DMS 273 treated with DMSO at 0.1 percent for 48 hours (cell line): ENCODE measurements around the gene ZNF502.
A peak's percentile ranks its signal among the peaks of the same experiment; 100 is the strongest.
"Not testable (repeated sequence)": the region's sequence is repeated elsewhere in the genome, so short reads cannot be mapped to it uniquely, and the experiment has no call there.

Experiments
- DNase-seq: peaks from one replicate; lab custom pipeline; 2025; lab: John Stamatoyannopoulos, UW

ZNF502 gene

DNA sequence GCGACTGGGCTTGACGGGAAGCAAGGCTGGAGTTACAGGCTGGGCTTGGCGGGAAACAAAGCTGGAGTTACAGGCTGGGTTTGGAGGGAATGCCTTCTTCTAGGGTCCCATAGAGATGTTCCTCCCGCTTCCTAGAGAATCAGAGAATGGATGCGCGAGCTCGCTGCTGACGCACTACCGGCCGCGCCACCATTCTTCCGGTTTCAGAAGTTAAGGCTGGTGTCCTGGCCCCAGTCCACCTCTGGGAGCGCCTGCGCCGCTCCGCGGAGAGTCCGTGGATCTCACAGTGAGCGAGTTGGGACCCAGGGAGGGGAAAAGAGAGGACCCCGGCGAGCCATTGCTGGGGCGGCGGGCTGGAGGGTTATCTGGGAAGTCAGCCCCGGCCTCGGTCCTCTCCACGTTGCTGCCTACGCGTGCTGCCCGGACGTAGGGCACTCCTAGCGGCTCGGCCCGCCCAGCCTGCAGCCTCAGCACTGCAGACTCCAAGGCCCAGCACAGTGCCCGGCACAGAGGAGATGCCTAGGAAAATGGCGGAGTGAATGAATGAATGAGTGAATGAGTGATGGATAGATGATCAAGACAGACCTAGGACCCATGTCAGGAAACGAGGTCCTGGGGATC is at the start of gene ZNF502:
Gene ZNF502, plus strand, starts transcription at position 206 of the 621 bp plus-strand sequence. CDS start 7,602 bp downstream, outside the sequence.
- peak; percentile 64 for DNase-seq

DNA sequence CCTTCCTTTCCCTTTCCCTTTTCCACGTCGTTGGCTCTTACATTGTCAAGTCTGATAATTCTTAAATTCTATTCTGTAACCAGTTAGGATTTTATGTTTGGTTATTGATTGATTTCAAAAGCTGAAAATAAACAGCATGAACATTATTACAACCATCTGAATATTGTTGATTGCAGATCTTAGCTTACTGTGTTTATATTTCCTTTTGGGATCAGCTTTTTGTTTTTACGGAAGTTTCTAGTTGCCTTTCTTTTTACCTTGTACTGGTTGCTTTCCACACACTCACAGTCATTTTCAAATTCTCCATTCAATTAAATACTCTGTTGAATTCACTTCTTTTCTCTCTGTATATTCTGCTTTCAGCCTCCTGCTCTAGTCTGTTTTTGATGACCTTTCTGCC is 47.3 kb upstream of the ZNF502 start:
- DNase-seq, result no peak

DNA sequence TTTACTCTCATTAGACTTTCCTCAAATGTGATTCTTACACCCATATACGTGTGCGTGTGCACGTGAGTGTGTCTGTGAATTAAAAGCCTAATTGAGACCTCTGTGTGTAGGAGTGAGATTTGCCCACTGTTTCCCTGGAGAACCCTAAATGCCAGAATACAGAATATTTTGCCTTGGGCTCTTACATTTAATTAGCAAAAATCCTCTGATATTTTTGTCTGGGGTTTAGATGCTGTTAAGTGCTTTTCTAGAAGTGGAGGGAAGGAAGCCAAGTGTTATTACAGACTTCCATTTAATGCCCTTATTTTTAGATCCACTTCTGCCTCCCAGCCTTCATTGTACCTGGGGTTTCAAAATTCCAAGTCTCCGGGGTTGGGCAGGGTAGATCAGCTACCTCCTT is 46.1 kb upstream of the ZNF502 start:
- no peak for DNase-seq

DNA sequence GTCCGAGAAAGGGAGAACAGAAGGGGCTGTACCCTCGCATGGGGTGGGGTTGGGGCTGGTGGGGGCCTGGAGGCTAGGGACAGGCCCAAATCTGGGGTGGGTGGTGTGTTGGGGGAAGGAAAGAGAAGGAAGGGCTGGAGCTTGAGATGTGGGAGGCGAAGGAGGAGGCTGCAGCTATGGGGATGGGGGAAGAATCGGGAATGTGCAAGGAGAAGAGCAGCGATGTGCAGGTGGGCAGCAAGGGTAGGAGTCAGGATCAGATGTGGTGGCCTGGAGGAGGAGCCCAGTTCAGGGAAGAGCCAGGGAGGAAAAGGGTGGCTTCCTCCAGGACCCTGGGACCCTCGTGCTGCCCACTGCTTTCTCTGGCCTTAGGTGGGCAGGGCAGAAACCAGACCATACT is 42.7 kb upstream of the ZNF502 start:
- DNase-seq, result no peak

DNA sequence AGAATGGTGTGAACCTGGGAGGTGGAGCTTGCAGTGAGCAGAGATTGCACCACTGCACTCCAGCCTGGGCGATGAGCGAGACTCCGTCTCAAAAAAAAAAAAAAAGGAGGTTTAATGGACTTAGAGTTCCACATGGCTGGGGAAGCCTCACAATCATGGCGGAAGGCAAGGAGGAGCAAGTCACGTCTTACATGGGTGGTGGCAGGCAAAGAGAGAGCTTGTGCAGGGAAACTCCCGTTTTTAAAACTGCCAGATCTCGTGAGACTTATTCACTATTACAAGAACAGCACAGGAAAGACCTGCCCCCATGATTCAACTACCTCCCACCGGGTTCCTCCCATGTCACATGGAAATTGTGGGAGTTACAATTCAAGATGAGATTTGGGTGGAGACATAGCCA is 39.0 kb upstream of the ZNF502 start:
- not testable (repeated sequence) for DNase-seq

DNA sequence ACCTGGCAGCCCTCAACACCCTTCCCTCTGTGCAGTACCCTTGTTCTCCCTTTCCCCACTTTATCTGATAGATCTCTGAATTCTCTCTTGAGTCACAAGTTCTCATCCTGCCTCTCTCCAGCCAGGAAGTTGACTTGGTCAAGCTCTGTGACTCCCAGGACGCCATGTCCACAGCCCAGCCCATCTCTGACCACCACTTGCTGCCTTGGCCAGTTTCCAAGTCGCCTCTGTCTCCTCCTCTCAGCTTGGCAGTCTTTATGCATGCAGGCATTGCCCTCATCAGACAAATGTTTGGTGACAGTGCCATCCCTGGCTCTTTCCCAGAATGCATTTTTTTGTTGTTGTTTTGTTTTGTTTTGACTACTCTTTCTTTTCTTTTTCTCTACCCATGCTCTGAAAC is 38.2 kb upstream of the ZNF502 start:
- no peak for DNase-seq

DNA sequence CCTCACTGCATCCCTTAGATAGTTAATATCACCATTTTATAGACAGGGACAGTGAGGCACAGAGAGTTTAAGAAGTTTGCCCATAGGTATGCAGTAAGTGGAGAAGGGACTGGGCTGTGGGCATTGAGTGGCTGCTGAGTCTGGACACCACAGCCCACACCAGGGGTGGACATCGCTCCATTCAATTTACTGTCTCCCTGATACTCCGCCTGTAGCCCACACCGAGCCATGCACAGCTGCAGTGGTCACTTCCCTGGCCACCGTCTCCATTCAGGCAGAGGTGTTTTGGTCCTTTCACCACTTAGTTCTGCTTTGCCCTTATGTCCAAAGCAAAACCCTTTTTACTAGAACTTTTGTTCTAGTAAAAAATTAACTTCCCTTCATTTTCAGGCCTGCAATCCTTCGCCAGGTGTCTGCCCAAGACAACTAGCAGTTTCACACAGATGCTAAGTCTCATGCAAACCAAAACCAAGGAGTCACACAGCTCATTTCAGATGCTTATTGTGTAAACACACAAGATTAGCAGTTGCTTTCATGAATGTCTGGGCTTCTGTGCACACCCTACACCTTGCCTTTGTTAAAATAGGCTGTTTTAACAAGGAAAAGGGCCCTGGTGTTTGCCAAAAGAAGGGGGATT is 33.9 kb upstream of the ZNF502 start:
- DNase-seq, result no peak

DNA sequence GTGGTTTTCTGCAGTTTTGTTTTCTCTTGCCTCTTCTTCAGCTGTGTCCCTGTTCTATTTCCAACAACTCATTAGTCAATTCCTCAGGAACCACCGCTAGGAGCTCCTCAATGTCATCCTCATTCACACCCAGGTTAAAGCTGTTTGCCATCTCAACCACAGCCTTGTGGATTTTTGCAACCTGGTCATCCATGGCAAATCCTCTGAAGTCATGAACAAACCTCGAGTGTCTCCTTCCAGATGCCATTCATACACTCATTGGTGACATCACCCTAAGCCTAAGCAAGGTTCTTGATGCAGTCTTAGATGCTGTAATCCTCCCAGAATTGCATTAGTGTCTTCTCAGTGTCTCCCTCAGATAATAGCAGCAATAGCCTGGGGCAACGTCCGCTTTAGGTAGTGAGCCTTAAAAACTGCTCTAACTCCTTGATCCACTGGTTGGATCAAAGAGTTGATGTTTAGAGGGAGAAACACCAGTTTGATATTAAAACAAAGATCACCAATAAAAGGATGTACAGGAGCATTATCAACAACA is 31.5 kb upstream of the ZNF502 start:
- no peak for DNase-seq

DNA sequence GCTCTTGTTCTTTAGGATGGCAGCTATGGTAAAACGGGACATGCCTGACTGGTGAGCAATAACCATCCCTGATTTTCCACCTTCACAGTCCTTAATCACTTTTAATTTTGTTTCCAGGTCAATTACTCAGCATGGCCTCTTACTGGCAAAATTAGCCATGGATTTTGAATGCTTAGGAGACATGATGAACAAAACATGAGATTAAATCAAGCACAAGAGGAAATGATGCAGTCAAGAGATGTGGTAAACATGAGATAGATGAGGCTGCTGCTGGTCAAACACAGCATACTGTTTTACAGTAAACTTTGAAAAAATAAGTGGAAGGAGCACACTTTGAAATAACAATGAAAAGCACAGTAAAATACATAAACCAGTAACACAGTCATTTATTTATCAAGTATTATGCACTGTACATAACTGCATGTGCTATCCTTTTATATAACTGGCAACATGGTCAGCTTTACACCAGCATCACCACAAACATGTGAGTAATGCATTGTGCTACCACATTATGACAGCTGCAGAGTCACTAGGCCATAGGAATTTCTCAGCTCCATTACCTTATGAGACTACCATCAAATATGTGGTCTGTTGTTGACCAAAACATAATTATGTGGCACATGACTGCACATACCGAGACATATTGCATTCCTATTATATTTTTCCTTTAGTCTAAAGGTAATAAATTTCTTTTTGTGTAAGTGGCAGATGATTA is 30.1 kb upstream of the ZNF502 start:
- DNase-seq, result no peak

DNA sequence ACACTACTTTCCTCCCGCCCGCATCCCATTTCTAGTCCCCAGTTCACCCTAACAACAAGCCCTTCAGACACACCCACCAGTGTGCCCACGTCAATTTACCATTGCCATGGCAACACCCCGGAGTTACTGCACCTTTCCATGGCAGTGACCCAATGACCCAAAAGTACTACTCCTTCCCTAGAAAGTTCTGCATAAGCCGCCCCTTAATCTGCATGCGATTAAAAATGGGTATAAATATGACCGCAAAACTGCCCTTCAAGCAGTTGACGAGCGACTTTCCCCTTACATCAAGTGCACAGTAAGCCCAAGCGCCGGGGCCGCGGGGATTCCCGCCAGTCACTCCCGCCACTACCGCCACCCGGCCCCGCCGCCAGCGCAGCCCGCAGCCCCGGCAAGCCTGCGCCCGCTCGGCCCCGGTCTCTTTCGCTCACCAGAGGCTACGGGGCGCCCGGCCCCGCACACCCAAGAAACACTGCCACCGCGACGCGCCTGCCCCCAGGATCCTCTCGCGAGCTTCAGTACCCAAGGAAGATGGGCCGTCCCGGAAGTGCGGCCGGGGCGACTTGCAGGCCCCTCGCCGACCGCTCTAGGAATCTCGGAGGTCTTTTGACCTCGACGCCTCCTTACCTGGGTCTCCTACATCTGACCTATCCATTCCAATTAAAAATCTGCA is 27.2 kb upstream of the ZNF502 start:
- peak; percentile 31 for DNase-seq

DNA sequence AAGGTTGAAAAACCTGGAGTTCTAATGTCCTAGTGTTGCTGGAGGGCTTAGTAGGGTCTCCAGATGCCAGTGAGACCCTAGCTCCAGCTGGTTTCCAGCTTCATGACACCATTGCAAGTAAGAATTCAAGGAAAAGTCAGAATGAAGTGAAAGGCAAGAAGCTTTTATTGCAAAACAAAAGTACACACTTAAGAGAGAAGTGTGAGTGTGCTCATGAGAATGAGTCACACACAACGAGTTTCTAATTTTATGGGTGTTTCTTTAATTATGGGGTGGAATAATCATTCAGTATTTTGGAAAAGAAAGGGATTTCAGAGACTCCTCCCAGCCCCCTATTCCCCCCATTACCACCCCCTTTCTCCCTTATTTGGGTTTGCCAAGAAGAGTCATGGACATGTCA is 24.6 kb upstream of the ZNF502 start:
- no peak for DNase-seq

DNA sequence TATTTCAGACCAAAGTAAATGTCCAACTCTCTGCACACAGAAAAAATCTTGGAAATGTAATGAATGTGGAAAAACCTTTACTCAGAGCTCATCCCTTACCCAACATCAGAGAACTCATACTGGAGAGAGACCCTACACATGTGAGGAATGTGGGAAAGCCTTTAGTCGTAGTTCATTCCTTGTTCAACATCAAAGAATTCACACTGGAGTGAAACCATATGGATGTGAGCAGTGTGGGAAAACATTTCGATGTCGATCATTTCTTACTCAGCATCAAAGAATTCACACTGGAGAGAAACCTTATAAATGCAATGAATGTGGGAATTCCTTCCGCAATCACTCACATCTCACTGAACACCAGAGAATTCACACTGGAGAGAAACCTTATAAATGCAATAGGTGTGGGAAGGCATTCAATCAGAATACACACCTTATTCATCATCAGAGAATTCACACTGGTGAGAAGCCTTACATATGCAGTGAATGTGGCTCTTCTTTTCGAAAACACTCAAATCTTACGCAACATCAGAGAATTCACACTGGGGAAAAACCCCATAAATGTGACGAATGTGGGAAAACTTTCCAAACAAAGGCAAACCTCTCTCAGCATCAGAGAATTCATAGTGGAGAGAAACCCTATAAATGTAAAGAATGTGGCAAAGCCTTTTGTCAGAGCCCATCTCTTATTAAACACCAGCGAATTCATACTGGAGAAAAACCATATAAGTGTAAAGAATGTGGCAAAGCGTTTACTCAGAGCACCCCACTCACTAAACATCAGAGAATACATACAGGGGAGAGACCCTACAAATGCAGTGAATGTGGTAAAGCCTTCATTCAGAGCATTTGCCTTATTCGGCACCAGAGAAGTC is 9.0 kb downstream of the ZNF502 start:
- DNase-seq, result no peak

DNA sequence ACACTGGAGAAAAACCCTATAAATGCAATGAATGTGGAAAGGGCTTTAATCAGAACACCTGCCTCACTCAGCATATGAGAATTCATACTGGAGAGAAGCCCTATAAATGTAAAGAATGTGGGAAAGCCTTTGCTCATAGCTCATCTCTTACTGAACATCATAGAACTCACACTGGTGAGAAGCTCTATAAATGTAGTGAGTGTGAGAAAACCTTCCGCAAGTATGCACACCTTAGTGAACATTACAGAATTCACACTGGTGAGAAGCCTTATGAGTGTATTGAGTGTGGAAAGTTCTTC is 9.6 kb downstream of the ZNF502 start:
- DNase-seq, result no peak

DNA sequence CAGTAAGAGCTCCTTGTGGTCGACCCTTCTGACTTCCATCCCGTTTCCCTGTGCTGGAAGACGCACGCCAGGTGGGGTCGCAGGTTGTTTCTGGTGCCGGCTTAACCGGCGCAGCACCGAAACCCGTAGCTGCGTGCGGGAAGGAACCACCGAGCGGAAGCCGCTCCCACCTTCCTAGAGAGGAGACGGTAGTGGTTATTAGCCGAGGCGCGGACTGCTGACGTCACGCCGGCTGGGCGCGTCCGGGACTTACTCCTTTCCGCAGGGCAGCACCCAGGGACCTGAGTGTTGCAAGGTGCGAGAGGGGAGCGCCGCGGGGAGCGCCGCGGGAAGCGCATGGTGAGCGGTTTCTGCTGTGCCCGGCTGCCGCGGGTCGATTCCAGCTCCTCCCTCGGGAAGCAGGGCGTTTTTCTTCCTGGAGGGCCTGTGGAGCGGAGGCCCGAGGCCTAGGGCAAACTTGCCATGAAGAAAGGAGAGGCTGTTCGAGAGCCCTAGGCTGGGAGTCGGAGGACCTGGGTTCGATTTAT is 17.0 kb downstream of the ZNF502 start, which contains the start of gene ZNF501:
Gene ZNF501, plus strand, starts transcription at position 252 of the 527 bp plus-strand sequence. CDS start 4,787 bp downstream, outside the sequence.
- peak; percentile 64 for DNase-seq

DNA sequence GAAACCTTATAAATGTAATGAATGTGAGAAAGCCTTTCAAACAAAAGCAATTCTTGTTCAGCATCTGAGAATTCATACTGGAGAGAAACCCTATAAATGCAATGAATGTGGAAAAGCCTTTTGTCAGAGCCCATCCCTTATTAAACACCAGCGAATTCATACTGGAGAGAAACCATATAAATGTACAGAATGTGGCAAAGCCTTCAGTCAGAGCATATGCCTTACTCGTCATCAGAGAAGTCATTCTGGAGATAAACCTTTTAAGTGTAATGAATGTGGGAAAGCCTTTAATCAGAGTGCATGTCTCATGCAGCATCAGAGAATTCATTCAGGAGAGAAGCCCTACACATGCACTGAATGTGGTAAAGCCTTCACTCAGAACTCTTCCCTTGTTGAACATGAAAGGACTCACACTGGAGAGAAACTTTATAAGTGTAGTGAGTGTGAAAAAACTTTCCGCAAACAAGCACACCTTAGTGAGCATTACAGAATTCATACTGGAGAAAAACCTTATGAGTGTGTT is 22.2 kb downstream of the ZNF502 start:
- DNase-seq, result no peak

DNA sequence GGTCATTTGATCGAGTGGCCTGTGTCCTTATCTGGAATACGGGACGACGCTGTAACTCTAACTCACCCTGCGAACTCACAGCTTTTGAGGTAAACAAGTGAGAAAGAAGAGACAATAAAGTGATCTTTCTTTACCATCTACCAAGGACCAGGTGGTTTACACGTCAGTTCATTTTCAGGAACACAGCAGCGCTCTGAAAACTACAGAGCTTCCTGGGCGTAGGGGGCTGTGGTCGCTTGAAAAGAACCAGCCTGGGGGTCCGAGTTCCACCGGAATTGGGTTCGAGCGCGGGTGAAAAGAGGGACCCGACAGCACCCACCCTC is 48.6 kb downstream of the ZNF502 start:
- DNase-seq, result no peak

DNA sequence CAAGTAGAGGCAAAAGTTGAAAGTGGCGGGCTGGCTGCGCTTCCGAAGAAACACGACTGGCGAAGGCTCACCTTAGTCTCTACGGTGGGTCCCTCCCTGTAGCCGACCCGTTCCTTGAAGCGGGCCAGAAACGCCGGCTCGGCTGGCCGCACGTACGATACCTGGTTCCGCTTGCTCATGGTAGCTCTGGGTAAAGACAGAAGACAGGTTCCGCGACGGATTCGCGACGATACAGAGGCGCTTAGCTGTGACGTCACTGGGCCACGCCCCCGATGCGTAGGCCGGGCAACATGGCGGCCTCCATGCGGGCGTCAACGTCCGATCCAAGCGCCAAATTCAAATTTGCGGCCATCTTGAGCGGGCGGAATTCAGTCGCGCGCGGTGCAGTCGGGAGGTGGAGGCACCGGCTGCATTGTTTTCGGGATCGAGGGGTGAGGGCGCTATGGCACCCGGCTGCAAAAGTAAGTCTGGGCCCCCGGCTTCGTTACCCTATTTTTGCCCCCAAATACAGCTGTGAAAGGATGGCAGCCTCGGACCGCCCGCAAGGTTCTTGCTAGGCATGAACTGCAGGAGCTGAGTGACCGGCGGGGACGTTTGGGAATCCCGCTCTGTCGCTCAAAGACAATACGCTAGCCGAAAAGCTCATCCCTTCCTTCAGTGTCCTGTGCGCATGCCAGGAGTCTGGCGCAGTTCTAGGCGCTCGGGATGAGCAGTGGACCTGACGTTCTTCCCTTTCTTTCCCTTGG is 49.1 kb downstream of the ZNF502 start, which contains the start of the genes KIAA1143 and KIF15:
Gene KIAA1143, minus strand, starts transcription at position 196 of the 746 bp plus-strand sequence. Its CDS starts 17 bp downstream, at position 179.
Gene KIF15, plus strand, starts transcription at position 371 of the 746 bp plus-strand sequence. Its CDS starts 72 bp downstream, at position 443.
- peak; percentile 58 for DNase-seq

DNA sequence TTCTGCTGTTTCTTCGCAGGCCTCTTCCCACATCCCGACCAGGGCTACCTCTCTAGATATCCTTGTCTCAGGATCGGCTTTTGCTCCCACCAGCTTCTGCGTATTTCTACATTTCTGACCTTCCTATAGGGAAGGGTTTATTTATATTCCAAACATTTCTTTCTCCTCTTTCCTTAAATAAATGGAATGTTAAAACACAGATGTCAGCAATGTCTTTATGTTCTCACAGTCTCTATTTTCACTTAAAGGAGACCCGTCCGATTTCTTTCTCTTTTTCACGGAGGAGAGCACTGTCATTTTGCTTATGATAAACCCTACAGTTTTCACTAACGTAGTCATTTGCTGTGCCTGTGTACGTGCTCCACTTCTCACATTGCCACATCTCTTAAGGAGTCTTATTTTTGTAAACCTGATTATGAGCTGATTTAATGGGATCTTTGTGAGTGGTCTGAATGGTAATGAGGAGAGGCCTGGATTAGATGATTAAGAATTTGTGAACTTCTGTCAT is 49.8 kb downstream of the ZNF502 start:
- DNase-seq, result no peak

DNA sequence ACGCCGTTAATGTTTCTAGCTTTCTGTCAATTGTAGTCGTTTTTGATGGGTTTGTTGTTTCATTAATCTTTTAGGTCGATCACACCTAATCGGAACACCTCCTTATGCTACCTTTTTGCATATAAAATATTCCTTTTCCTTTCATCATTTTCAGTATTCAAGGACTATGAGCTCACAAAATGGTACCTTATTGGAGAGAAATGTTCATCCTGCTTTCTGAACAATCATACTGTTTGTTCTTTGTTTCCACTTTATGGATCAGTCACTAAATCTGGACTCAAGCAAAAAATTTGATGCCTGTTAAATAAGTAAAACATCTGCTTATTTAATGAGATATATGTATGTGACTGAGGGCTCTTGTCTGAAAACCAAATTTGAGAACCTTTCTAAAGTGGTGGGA is 50.2 kb downstream of the ZNF502 start:
- no peak for DNase-seq

DNA sequence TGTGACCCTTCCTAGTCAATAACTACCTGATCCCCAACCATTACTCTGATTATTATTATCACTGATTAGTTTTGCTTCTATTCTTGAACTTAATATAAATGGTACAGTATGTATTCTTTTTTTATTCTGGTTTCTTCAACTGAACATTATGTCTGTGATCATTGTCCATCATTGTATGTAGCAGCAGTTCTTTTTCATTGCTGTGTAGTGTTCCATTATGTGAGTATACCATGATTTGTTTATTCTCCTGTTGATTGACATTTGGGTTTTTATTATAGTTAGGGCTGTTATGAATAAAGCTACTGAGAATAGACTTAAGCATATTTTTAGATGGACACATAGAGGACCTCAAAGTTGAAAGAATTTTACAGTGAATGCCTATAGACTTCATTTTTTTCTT is 51.8 kb downstream of the ZNF502 start:
- no peak for DNase-seq
